K562 treated with DMSO at 1 percent for 12 hours (cell line): Measurements from ENCODE around the gene ARID3C. TPM values are rescaled to one million over a fixed set of nuclear protein-coding genes. Genes with fewer than 3 reads are reported as not detected.

ENCODE experiments used
- total RNA-seq: library from RNA; unstranded; fragments of 300-600 nt; gene quantifications from 2 replicates; pipeline ENCODE4 v1.2.3, GENCODE V29; 2022; ENCODE audit not compliant: insufficient read depth

ARID3C gene, protein sequence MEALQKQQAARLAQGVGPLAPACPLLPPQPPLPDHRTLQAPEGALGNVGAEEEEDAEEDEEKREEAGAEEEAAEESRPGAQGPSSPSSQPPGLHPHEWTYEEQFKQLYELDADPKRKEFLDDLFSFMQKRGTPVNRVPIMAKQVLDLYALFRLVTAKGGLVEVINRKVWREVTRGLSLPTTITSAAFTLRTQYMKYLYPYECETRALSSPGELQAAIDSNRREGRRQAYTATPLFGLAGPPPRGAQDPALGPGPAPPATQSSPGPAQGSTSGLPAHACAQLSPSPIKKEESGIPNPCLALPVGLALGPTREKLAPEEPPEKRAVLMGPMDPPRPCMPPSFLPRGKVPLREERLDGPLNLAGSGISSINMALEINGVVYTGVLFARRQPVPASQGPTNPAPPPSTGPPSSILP
- total RNA-seq = not detected in 2 replicates

DNA sequence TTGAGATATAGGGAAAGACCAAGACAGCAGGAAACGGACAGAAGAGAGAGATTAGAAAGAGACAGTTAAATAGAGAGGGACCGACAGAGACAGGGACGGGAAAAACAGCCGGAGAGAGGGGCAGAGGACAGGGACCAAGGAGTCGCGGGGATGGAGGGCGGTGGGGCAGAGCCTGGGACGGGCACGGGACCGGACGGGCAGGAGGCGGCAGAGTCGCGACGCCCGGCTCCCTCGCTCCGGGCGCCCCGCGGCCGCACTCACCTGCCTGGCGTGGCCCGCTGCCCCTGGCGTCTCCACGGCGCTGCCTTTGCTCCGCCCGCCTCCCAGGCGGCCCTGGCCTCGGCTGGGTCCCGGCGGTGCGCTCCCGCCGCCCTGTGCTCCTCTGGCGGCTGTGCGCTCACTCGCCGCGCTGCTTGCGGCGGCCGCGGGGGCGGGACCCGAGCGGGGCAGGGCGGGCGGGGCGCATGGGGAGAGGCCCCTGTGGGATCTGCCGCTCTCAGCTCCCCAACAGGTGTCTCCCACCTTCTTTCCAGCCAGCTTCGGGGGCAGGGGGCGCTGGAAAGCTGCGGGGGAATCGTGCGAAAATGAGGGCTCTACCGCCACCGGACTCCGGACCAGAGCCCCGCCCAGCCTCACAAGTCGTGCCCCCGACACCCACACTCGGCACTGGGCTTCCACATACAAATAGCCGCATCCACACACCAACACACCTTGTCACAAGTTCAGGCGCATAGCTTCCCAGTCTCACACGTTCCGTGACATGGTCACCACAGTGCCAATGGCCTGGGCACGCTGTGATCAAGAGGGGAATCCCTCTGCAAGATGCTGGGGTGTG, at the start of gene ARID3C:
Gene ARID3C, minus strand, starts transcription at position 411 of the 835 bp plus-strand sequence. CDS start 1,052 bp downstream, outside the sequence.

DNA sequence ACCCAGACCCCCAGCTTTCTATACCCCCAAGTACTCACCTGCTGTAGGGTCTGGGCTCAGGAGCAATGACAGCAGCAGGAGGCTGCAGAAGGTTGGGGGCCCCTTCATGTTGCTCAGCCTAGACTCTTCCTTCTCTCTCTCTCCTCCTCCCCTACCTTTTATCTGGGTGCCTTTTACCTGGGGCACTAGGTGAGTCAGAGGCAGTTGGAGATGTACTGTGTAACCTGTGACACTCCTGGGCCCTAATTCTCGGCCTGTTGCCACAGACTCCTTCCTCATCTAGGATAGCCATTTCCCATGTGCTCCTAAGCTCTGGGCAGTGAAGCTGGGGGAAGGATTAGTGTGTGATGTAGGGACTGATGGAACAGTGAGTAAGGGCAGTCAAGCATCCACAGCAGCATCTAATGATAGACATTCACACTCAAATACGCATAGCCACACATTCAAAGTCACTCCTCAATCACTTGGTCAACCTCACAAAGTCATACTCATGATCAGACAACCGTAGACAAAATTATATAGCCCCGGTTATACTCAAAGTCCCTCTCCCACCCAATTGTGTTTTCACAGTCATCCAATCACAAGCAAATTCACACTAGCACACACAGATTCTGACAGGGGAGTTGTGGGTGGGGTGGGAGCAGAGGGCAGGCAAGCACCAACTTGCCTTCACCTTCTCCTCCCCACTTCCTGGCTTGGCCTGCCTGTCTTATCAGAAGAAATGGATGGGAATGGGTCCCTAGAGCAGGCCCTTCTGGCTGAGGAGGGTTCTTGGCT, 33.8 kb upstream of the ARID3C start, which contains the start of gene CCL27:
Gene CCL27, minus strand, starts transcription at position 132 of the 777 bp plus-strand sequence. Its CDS starts 24 bp downstream, at position 108.

DNA sequence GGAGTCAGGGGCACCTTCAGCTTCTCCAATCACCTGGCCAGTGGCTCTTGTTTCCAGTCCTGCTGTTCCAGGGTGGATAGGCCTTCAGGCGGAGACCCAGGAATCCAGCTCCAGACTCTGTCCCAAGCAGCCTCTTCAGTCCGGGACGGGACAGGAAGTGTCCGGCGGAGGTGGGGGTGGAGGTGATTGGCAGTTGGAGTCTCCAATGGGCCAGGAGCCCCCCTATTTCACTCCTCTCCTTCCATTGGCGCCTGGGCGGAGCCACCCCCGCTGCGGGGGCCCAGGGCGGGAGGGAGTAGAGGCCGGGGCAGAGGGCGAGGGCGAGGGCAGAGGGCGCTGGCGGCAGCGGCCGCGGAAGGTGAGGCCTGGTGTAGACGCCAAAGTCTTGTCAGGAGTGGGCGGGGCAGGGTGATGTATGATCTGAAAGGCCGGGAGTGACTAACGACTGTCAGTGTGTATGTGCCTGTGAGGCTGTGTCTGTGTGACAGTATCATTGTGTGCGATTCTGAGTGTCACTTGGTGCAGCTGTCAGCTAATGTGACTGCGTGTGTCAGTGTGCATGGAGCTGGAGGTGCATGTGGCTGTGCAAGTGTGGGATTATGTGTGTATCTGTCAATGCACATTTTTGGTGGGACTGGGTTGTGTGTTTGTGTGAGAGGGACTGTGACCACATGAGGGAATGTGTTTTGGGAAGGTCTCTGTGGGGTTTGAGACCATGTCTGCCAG, 23.2 kb upstream of the ARID3C start, which contains the start of gene IL11RA:
Gene IL11RA, plus strand, starts transcription at position 310 of the 726 bp plus-strand sequence. CDS start 3,033 bp downstream, outside the sequence.

DNA sequence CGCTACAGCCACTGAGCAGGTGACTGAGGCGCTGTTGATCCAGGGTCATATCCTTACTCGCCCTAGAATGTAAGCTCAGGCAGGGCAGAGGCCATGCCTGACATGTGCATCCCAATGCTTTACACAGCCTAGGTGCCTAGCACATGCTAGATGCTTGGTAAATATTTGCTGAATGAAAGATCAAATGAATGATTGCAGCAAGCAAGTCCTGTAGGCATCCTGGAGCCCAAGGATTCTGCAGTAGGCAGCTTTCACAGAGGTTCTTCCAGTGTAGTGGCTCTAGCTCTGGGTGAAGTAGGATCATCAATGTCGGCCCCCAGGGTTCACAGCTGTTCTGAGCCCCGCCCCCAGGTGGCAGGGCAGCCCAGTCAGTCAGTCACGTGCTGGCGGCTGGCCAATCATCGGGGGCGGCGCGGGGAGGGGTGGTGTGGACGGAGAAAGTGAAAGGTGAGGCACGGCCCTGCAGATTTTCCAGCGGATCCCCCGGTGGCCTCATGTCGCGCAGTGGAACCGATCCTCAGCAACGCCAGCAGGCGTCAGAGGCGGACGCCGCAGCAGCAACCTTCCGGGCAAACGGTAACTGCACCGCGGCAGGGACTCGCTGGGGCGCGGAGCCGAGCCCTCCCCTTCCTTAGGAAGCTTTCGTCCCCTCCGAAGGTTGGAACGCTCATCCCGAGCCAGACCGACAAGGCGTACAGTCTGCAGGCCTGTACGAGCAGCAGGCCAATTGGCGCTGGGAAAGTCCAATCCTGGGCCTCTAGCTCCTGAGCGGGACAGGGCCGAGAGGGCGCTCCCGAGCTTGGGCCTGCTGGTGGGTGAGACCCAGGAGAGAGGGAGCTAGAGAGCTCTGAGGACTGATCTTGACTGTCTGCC, 17.6 kb upstream of the ARID3C start, which contains the start of gene GALT:
Gene GALT, plus strand, starts transcription at position 465 of the 873 bp plus-strand sequence. Its CDS starts 30 bp downstream, at position 495.

DNA sequence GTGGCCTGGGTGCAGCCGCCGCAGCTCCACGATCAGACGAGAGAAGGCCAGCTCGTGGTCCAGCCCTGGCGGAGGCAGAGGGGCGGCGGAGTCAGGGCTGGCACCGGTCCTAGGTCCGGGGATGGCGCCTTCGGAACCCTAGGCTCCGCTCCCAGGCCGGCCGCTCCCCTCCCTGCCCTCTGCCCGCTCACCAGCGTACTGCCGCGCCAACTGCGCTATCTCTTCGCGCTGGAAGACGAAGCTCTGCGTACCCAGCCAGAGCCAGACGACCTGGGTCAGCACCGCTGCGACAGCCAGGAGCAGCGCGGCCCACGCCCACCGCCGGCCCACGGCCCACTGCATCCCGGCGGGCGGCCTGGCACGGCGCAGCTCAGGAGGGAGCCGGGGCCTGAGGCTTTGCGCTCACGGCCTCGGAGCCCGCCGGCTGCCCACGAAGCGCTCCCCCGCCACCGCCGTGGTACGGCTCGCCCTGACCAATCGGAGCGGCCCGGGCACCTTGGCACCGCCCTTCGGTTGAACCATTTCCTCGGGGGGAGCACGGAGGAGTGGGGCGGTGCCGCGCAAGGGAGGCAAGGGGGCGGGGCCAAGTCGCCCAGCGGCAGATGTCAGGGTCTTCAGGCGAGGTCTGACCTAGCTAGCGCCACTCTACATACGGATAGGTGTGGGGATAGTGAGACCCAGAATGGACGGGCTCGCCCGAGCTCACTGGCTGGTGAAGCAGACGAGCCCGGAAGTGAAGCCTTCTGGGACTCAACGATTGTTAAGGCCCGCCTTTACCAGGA, 8.7 kb upstream of the ARID3C start, which contains the start of gene SIGMAR1:
Gene SIGMAR1, minus strand, starts transcription at position 432 of the 782 bp plus-strand sequence. Its CDS starts 90 bp downstream, at position 342.

DNA sequence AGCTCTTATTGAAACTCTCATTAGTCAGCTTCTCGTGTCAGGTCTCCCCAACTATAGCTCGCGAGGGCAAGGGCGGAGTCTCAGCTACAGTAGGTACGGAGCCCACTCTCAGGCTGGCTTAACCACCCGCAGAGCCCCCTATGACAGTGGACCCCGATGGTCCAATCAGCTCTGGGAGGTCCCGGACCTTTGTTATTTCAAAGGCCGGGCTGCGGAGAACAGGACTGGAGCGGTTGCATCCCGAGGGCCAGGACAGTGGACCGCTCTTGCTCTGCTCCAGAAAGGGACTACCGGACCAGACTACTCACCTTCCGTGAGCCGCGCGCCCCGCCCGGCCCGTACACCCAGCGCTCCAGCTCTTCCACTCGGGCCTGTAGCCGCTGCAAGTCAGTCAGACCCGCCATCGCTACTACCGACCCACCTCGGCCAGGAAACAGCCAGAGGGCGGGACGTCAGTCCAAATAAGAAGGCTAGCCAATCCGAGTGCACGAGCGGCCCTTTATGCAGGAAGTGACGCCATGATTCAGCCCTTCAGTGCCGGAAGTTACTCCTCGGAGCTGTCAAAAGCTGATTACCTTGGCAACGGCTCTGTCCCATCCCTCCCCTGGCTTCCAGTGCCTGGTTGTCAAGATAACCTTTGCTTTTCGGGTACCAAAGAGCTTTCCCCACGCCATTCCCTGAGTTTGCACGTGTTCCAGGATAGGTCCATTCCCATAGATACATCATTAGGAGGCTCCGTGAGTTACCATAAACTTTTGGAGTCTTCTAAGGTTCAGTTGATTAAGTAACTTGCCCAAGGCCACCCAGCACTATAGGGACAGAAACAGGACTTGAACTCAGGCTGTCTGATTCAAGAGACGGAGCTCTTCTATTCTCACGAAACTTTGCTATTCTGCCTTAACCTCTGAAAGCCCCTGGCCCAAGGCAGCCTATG, 8.5 kb downstream of the ARID3C start, which contains the start of gene DCTN3:
Gene DCTN3, minus strand, starts transcription at position 435 of the 934 bp plus-strand sequence. Its CDS starts 31 bp downstream, at position 404.

DNA sequence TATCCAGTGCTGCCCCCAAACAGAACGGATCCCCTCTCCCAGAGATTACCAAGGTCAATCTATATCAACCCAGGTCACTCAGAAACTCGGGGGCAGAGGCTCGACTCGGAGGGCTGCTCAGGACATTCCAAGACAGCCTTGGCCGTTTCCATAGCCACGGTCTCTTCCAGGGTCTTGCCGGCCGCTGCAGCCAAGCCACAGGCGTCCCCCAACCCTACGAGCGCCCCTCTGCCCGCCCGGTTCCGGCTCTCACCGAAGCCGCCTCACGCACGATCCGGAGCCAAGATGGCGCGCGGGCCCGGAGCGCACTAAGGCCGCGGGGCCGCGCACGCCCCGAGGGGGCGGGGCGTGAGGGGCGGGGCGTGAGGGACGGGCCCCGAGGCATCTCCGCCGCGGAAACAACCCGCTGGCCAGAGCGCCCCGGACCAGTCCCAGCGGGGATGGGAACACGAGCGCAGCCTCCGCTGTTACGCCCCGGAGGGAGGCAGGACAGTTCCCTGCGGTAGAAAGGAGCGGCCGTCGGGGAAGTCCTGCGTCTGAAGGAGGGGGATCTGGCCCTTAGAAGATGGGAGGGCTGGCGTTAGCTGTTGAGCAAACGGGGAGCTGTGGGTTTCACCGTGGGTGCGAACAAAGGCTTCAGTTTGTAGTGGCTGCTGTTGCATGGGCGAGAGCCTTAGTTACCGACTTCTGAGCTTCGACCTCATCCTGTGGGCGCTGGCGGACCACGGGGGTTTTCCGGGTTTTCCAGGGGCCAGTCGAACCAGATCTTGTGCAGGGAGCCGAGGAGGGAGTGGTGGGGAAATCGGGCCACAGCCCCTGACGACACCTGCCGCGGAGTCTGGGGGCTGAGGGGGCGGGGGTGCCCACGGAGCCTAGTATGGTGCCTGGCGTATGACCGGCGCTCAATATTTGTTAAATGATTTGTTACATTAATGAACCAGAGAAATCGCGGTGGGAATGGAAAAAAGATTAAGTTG, 16.8 kb downstream of the ARID3C start, which contains the start of gene RPP25L:
Gene RPP25L, minus strand, starts transcription at position 287 of the 977 bp plus-strand sequence. CDS start 801 bp downstream, outside the sequence.

DNA sequence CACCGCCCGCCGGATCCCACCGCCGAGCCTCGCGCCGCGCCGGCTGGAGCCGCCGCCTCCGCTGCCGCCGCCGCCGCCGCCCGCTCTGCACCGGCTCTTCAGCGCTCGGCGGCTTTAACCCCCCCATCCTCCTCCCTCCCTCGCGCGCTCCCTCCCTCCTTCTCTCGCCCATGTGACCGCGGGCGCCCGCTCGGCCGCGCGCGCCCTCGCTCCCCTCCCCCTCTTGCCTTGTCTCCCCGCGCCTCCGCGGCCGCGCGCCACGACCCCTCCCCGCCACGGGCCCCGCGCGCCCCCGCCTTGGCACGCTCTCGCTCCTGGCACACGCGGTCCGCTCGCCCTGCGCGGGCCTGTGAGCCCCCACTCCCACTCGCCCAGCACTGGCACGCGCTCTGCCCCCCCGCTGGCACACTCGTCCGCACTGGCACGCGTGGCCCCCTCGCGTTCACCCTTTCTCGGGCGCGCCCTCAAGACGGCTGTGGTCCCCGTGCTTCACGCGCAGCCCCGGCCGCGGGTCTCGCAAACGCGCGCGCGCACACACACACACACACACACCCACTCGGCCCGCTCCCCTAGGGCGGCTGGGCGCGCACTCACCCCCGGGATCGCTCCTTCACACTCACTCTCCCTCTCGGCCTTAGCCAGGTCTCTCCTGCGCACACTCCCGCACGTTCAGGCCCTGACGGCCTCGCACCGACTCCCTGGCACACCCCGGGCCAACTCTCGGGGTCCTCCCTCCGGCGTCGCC, 39.1 kb downstream of the ARID3C start, which contains the start of gene CNTFR:
Gene CNTFR, minus strand, starts transcription at position 89 of the 745 bp plus-strand sequence. CDS start 20,743 bp downstream, outside the sequence.

Other genes with a start within 250 kb of the ARID3C start
- 5.8 and 15.0 TPM in 2 replicates for gene FAM219A, start 170.5 kb downstream of the ARID3C start, total RNA-seq
- not detected in 2 replicates for gene DNAI1, start 170.3 kb downstream of the ARID3C start, total RNA-seq
- not detected in 2 replicates for gene ENHO, start 106.1 kb downstream of the ARID3C start, total RNA-seq
- not detected in 2 replicates for gene CNTFR, start 39.3 kb downstream of the ARID3C start, total RNA-seq
- 51.6 and 60.5 TPM in 2 replicates for gene RPP25L, start 17.0 kb downstream of the ARID3C start, total RNA-seq
- 125 and 141 TPM in 2 replicates for gene DCTN3, start 8.6 kb downstream of the ARID3C start, total RNA-seq
- gene SIGMAR1, start 8.7 kb upstream of the ARID3C start, total RNA-seq = 16.1 and 30.0 TPM in 2 replicates
- gene GALT, start 17.6 kb upstream of the ARID3C start, total RNA-seq = 11.6 and 18.2 TPM in 2 replicates
- gene IL11RA, start 23.1 kb upstream of the ARID3C start, total RNA-seq = 4.9 and 7.8 TPM in 2 replicates
- gene CCL27, start 33.6 kb upstream of the ARID3C start, total RNA-seq = not detected in 2 replicates
- not detected in 2 replicates for gene CCL19, start 62.2 kb upstream of the ARID3C start, total RNA-seq
- not detected in 2 replicates for gene CCL21, start 81.1 kb upstream of the ARID3C start, total RNA-seq